Fibroblast of lung (primary cell): ENCODE results near the gene BST2.

Experiments used
- EZH2 ChIP-seq: IDR thresholded peaks from 2 replicates; pipeline ENCODE4 v1.5.1; 2012; ENCODE audit warnings: low read length, control low read depth, mild to moderate bottlenecking; ENCODE audit errors: missing control alignments
- TF ChIP-seq, protein P1 (sequence below), 2 donors: IDR thresholded peaks in 1 of 2; conservative IDR thresholded peaks in 1 of 2; 1 replicate in 1 of 2; 2 replicates in 1 of 2; pipeline ENCODE4 v1.5.1; 2011 to 2012; ENCODE audit warnings: low read length in 2 of 2, control low read depth in 1 of 2, inconsistent platforms in 1 of 2, low read depth in 1 of 2, mild to moderate bottlenecking in 1 of 2

DNA sequence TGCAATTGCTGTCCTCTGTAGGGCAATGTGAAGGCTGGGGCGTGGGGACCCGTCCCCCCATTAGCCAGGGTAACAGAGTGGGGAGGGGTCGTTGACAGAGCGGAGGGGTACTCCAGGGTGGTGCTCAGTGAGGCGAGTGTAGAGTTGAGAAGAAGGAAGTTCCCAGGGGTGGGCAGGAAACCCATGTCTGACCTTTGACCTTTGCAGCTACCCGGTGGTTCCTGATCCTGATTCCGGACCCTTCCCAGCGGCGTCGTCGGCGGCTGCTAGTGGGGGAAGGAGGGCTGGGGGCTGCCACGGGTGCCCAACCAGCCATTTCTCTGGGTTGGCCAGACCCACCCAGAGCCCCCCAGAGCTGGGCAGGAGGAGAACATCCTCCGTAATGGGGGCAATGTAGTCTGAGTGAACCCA is 26.2 kb downstream of the BST2 start:
- TF ChIP-seq, protein P1, sequence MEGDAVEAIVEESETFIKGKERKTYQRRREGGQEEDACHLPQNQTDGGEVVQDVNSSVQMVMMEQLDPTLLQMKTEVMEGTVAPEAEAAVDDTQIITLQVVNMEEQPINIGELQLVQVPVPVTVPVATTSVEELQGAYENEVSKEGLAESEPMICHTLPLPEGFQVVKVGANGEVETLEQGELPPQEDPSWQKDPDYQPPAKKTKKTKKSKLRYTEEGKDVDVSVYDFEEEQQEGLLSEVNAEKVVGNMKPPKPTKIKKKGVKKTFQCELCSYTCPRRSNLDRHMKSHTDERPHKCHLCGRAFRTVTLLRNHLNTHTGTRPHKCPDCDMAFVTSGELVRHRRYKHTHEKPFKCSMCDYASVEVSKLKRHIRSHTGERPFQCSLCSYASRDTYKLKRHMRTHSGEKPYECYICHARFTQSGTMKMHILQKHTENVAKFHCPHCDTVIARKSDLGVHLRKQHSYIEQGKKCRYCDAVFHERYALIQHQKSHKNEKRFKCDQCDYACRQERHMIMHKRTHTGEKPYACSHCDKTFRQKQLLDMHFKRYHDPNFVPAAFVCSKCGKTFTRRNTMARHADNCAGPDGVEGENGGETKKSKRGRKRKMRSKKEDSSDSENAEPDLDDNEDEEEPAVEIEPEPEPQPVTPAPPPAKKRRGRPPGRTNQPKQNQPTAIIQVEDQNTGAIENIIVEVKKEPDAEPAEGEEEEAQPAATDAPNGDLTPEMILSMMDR (conservative IDR thresholded peaks at IDR 0.05 in 1 of 2, IDR thresholded peaks at IDR 0.05 in 1 of 2; ENCODE audit: low read depth in 1 of 2, low read length in 2 of 2) = no peak
- no peak for TF ChIP-seq EZH2
